ENCODE results near the gene SKAP2.
"Not testable (repeated sequence)": the region's sequence is repeated elsewhere in the genome, so short reads cannot be mapped to it uniquely, and the experiment has no call there.

Gene SKAP2

GRCh38 chr7:26850193-26850651 lies 14.2 kb downstream of the SKAP2 start:
- no peak for TF ChIP-seq CTCF (IDR thresholded peaks at IDR 0.05; ENCODE audit: insufficient read depth, low read length, poor library complexity, severe bottlenecking)
- no peak for DNase-seq (ENCODE audit: extremely low read depth, insufficient read length)
- Histone ChIP-seq H3K4me3 (replicated peaks; ENCODE audit: low read depth, low read length) (no peak overlapping the region), H3K27me3 (replicated peaks; ENCODE audit: control insufficient read depth, insufficient read depth, low read length) (no peaks in the 10 kb centered on the region), H3K36me3 (ENCODE audit: control insufficient read depth, insufficient read depth, low read length) (no peaks in the 10 kb centered on the region)

DNA sequence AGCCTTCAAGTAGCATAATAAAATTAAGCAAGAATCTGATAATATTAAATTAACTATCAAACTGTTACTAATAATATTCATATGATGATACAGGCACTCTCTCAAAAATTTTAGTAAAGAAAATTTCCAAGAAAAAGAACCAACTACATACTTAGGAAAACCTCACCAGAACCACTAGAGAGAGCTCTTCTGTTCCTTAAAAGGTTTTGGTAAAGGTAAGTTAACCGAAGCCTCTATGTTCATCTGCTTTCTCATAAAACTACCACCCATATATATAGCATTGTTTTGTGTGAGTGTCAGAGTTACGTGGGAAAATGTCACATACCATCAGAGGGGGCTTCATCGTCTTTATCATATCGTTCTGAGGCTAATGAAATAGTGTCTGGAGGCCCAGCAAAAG lies 20.7 kb downstream of the SKAP2 start:
- H3K27me3 ChIP-seq (replicated peaks; ENCODE audit: control insufficient read depth, insufficient read depth, low read length) = no peaks in the 10 kb centered on the region
- no peak for DNase-seq (ENCODE audit: extremely low read depth, insufficient read length)
- no peak overlapping the region for H3K4me3 ChIP-seq (replicated peaks; ENCODE audit: low read depth, low read length)
- no peak for TF ChIP-seq CTCF (IDR thresholded peaks at IDR 0.05; ENCODE audit: insufficient read depth, low read length, poor library complexity, severe bottlenecking)
- H3K36me3 ChIP-seq (ENCODE audit: control insufficient read depth, insufficient read depth, low read length) = no peaks in the 10 kb centered on the region; the same call in 1 of the 2 replicates

DNA sequence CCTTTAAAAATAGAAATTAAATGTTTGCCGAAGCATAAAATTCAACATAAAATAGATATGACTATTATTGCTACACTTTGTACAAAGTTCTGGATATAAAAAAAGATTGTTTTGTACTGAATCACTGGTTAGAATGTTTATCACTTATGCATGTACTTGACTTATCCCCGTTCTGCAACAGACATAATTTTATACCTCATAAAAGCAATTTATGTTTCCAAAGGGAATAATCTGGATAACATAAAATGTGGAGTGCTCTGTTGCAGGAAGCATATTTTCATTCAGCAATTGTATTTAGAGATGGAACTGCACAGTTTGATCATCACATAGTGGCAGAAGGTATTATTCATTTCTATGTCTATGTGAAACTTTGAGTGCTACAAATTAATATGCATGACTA lies 21.5 kb downstream of the SKAP2 start:
- no peak for TF ChIP-seq CTCF (IDR thresholded peaks at IDR 0.05; ENCODE audit: insufficient read depth, low read length, poor library complexity, severe bottlenecking)
- H3K36me3 ChIP-seq (ENCODE audit: control insufficient read depth, insufficient read depth, low read length) = no peaks in the 10 kb centered on the region; the same call in 1 of the 2 replicates

GRCh38 chr7:26841003-26841739 lies 23.2 kb downstream of the SKAP2 start:
- H3K36me3 ChIP-seq (ENCODE audit: control insufficient read depth, insufficient read depth, low read length) = no peaks in the 10 kb centered on the region; the same call in 1 of the 2 replicates
- H3K27me3 ChIP-seq (replicated peaks; ENCODE audit: control insufficient read depth, insufficient read depth, low read length) = no peaks in the 10 kb centered on the region
- no peak overlapping the region for H3K4me3 ChIP-seq (replicated peaks; ENCODE audit: low read depth, low read length)
- no peak for DNase-seq (ENCODE audit: extremely low read depth, insufficient read length)
- TF ChIP-seq CTCF (IDR thresholded peaks at IDR 0.05; ENCODE audit: insufficient read depth, low read length, poor library complexity, severe bottlenecking) = no peak

More for the DNA sequence above, 21.5 kb downstream of the SKAP2 start:
- no peaks in the 10 kb centered on the region for H3K27me3 ChIP-seq (replicated peaks; ENCODE audit: control insufficient read depth, insufficient read depth, low read length)
- no peak for DNase-seq (ENCODE audit: extremely low read depth, insufficient read length)
- H3K4me3 ChIP-seq (replicated peaks; ENCODE audit: low read depth, low read length) = no peak overlapping the region

GRCh38 chr7:26836793-26837192 lies 27.6 kb downstream of the SKAP2 start:
- not testable (repeated sequence) for H3K36me3 ChIP-seq (ENCODE audit: control insufficient read depth, insufficient read depth, low read length); DNase-seq (ENCODE audit: extremely low read depth, insufficient read length); H3K27me3 ChIP-seq (replicated peaks; ENCODE audit: control insufficient read depth, insufficient read depth, low read length); H3K4me3 ChIP-seq (replicated peaks; ENCODE audit: low read depth, low read length)

- Histone ChIP-seq H3K36me3 (ENCODE audit: control insufficient read depth, insufficient read depth, low read length) (no peaks in the 10 kb centered on the region), H3K27me3 (replicated peaks; ENCODE audit: control insufficient read depth, insufficient read depth, low read length) (no peaks in the 10 kb centered on the region), H3K4me3 (replicated peaks; ENCODE audit: low read depth, low read length) (no peak overlapping the region)
- DNase-seq (ENCODE audit: extremely low read depth, insufficient read length) = no peak
- TF ChIP-seq CTCF (IDR thresholded peaks at IDR 0.05; ENCODE audit: insufficient read depth, low read length, poor library complexity, severe bottlenecking) = no peak
Observed at GRCh38 chr7:26815426-26815825, 49.0 kb downstream of the SKAP2 start.
